Bronchial epithelial cell (primary cell): ENCODE results near the gene FICD. TPM values are rescaled to one million over a fixed set of nuclear protein-coding genes. Genes with fewer than 3 reads are reported as not detected.
A peak's percentile ranks its signal among the peaks of the same experiment; 100 is the strongest.

ENCODE experiments used
- DNase-seq: peaks from one replicate; pipeline ENCODE4 v3.0.0-alpha.2; 2010; ENCODE audit warnings: low read depth
- FAIRE-seq: peaks from 2 replicates; lab custom pipeline; 2011; peaks lifted over from hg19 to GRCh38; lab: Jason Lieb, UNC
- H3K27me3 ChIP-seq: 2 replicates; pipeline ENCODE4 v1.5.1; 2011; ENCODE audit warnings: low read length; ENCODE audit not compliant: control insufficient read depth, insufficient read depth
- H3K36me3 ChIP-seq: 2 replicates; pipeline ENCODE4 v1.5.1; 2011; ENCODE audit warnings: low read length; ENCODE audit not compliant: control insufficient read depth, insufficient read depth
- H3K4me3 ChIP-seq: 2 replicates; pipeline ENCODE4 v1.5.1; 2011; ENCODE audit warnings: mild to moderate bottlenecking, low read depth, low read length, control low read depth
- CTCF ChIP-seq: IDR thresholded peaks from 2 replicates; pipeline ENCODE4 v1.5.1; 2011; ENCODE audit warnings: mild to moderate bottlenecking, moderate library complexity, low read length, control low read depth, inconsistent platforms; ENCODE audit not compliant: insufficient read depth, severe bottlenecking
- total RNA-seq: library from RNA; depleted of rRNA; stranded (reverse); fragments of >200 nt; gene quantifications from 2 replicates; pipeline ENCODE4 v1.2.1, GENCODE V29; 2014

Gene FICD
- total RNA-seq, 1 donor from 2014 or later = 11.6 TPM

GRCh38 chr12:108563136-108563803 is 48.2 kb downstream of the FICD start:
- Histone ChIP-seq H3K27me3 (no peaks in the 10 kb centered on the region), H3K4me3 (peak overlapping the region; percentile 95), H3K36me3 (peaks cover 25% of the 10 kb centered on the region)
- no peak for FAIRE-seq
- TF ChIP-seq CTCF = peak; percentile 86
- DNase-seq = peak; percentile 81

GRCh38 chr12:108563804-108564151 is 48.7 kb downstream of the FICD start:
- H3K36me3 ChIP-seq = peaks cover 28% of the 10 kb centered on the region
- no peak for TF ChIP-seq CTCF
- no peaks in the 10 kb centered on the region for H3K27me3 ChIP-seq
- no peak for FAIRE-seq
- no peak for DNase-seq
- no peak overlapping the region for H3K4me3 ChIP-seq

- Histone ChIP-seq H3K27me3 (no peaks in the 10 kb centered on the region), H3K4me3 (no peak overlapping the region), H3K36me3 (peaks cover 29% of the 10 kb centered on the region)
- no peak for TF ChIP-seq CTCF
- no peak for DNase-seq
- FAIRE-seq = no peak
These were observed 49.6 kb downstream of the FICD start for GRCh38 chr12:108564724-108565123.

- FAIRE-seq (no peak), DNase-seq (no peak)
- Histone ChIP-seq H3K4me3 (no peak overlapping the region), H3K27me3 (no peaks in the 10 kb centered on the region), H3K36me3 (peaks cover 29% of the 10 kb centered on the region)
- no peak for TF ChIP-seq CTCF
These were observed 50.1 kb downstream of the FICD start for GRCh38 chr12:108565146-108565545.

GRCh38 chr12:108565976-108566375 is 50.9 kb downstream of the FICD start:
- peak; percentile 92 for DNase-seq
- H3K4me3 ChIP-seq = no peak overlapping the region
- H3K36me3 ChIP-seq = peaks cover 29% of the 10 kb centered on the region
- no peak for TF ChIP-seq CTCF
- H3K27me3 ChIP-seq = no peaks in the 10 kb centered on the region
- FAIRE-seq = no peak

- no peak for FAIRE-seq
- Histone ChIP-seq H3K4me3 (no peak overlapping the region), H3K27me3 (no peaks in the 10 kb centered on the region), H3K36me3 (peaks cover 29% of the 10 kb centered on the region)
- TF ChIP-seq CTCF = no peak
- DNase-seq = no peak
These were observed 51.4 kb downstream of the FICD start for GRCh38 chr12:108566452-108566851.
